ENCODE measurements around the gene NAA30. TPM values are rescaled to one million over a fixed set of nuclear protein-coding genes. Genes with fewer than 3 reads are reported as not detected.

Gene NAA30
- total and polyA plus RNA-seq, 8 donors, result 3.1 to 31.6 (median 16.3) TPM

DNA sequence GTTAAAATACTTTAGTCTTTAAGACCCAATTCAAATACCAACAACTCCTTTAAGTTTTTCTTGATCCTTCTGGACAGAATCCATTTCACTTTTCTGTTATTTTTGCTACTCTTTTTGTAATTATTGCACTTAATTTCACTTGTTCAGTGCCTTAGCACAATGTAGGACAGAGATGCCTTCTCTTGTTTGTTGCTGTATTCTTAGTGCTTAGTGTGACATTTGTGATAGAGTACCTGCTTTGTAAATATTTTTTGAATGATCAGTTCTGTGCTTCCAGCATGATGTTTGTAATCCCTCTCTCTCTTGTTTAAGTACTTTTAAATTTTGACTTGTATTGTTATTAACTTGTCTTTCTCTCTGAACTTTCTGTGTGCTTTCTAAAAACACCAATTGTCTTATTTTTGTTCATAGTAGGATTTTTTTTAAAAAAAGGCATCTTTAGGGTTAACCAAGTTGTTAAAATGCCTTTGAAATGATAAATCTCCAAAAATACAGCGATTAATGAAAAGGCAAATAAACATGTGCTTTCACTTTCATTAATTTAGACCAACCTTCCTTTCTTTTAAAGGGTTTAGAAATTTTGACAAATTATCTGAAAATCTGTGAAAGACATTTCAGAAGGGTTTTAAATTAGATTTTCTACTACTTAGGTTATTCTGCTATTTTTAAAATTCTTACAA lies 11.9 kb downstream of the NAA30 start:
- H3K27me3 ChIP-seq, result no peaks in the 10 kb centered on the region

DNA sequence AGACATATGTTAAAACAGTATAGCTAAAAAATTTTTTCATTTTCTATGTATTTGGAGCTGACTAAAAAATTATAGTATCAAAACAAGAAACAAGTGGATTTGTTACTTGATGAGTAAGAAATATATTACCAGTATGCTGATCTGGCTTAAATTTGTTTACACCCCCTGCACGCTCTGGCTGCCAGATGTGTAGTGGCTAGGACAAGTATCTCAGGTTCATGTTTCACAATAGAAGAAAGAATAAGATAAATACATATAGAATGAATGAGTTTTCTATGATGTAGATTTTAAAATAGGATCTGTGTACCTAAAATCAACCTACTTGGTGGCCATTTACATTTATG lies 13.1 kb downstream of the NAA30 start:
- Histone ChIP-seq H3K27ac (no peak overlapping the region), H3K4me3 (no peak overlapping the region), H3K27me3 (no peaks in the 10 kb centered on the region), H3K36me3 (peaks cover 8 to 53% (median 41%) of the 10 kb centered on the region in 4 donors), H3K4me1 (peaks cover 0 to 27% (median 14%) of the 10 kb centered on the region in 4 donors), H3K9me3 (no peaks in the 10 kb centered on the region)
- WGBS, 5 donors, result 89 to 98% (median 97%) methylated on average over 1 of the region's 1 CpG
- DNase-seq, result no peak
- TF ChIP-seq POLR2A (IDR thresholded peaks at IDR 0.05) (no peak), POLR2AphosphoS5 (IDR thresholded peaks at IDR 0.05) (no peak)
- TF ChIP-seq, protein P1, sequence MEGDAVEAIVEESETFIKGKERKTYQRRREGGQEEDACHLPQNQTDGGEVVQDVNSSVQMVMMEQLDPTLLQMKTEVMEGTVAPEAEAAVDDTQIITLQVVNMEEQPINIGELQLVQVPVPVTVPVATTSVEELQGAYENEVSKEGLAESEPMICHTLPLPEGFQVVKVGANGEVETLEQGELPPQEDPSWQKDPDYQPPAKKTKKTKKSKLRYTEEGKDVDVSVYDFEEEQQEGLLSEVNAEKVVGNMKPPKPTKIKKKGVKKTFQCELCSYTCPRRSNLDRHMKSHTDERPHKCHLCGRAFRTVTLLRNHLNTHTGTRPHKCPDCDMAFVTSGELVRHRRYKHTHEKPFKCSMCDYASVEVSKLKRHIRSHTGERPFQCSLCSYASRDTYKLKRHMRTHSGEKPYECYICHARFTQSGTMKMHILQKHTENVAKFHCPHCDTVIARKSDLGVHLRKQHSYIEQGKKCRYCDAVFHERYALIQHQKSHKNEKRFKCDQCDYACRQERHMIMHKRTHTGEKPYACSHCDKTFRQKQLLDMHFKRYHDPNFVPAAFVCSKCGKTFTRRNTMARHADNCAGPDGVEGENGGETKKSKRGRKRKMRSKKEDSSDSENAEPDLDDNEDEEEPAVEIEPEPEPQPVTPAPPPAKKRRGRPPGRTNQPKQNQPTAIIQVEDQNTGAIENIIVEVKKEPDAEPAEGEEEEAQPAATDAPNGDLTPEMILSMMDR (IDR thresholded peaks at IDR 0.05), result no peak
- intact Hi-C loops (cut with DNase I; ENCODE audit: low total_unique reads), result no loop called here

More for the DNA sequence above, 11.9 kb downstream of the NAA30 start:
- 14 to 30% (median 23%) methylated on average over 1 of the region's 1 CpG for WGBS, 5 donors
- TF ChIP-seq EP300 (IDR thresholded peaks at IDR 0.05) (no peak), POLR2A (IDR thresholded peaks at IDR 0.05) (no peak), POLR2AphosphoS5 (IDR thresholded peaks at IDR 0.05) (no peak)
- TF ChIP-seq, protein P1 (IDR thresholded peaks at IDR 0.05), result no peak
- peaks cover 9 to 56% (median 45%) of the 10 kb centered on the region in 4 donors for H3K36me3 ChIP-seq
- H3K4me3 ChIP-seq, result no peak overlapping the region
- intact Hi-C loops (cut with DNase I; ENCODE audit: low total_unique reads), result no loop called here
- no peak for DNase-seq
- peaks cover 0 to 22% (median 14%) of the 10 kb centered on the region in 4 donors for H3K4me1 ChIP-seq
- H3K27ac ChIP-seq, result no peak overlapping the region
- no peaks in the 10 kb centered on the region for H3K9me3 ChIP-seq

- Histone ChIP-seq H3K27ac (no peak overlapping the region), H3K4me3 (no peak overlapping the region), H3K9me3 (no peaks in the 10 kb centered on the region), H3K36me3 (peaks cover 8 to 47% (median 37%) of the 10 kb centered on the region in 4 donors), H3K27me3 (no peaks in the 10 kb centered on the region), H3K4me1 (peaks cover 0 to 28% (median 14%) of the 10 kb centered on the region in 4 donors)
- intact Hi-C loops (cut with DNase I; ENCODE audit: low total_unique reads), result no loop called here
- no peak for DNase-seq
- TF ChIP-seq, protein P1 (IDR thresholded peaks at IDR 0.05), result no peak
- TF ChIP-seq POLR2AphosphoS5 (IDR thresholded peaks at IDR 0.05) (no peak), POLR2A (IDR thresholded peaks at IDR 0.05) (no peak), EP300 (IDR thresholded peaks at IDR 0.05) (no peak)
- WGBS, 5 donors, result 76 to 92% (median 86%) methylated on average over 2 of the region's 2 CpGs
Measured at GRCh38 chr14:57405562-57405961, 15.2 kb downstream of the NAA30 start.

- 93 to 98% (median 95%) methylated on average over 2 of the region's 2 CpGs for WGBS, 5 donors
- no peak for DNase-seq
- TF ChIP-seq POLR2A (IDR thresholded peaks at IDR 0.05) (no peak), EP300 (IDR thresholded peaks at IDR 0.05) (no peak), POLR2AphosphoS5 (IDR thresholded peaks at IDR 0.05) (no peak)
- TF ChIP-seq, protein P1 (IDR thresholded peaks at IDR 0.05), result no peak
Measured at GRCh38 chr14:57408037-57408436, 17.7 kb downstream of the NAA30 start.

More at GRCh38 chr14:57408037-57408436, 17.7 kb downstream of the NAA30 start:
- intact Hi-C loops (cut with DNase I; ENCODE audit: low total_unique reads), result no loop called here
- Histone ChIP-seq H3K4me1 (peaks cover 0 to 6% (median under 1%) of the 10 kb centered on the region in 4 donors), H3K4me3 (no peak overlapping the region), H3K36me3 (peaks cover 5 to 49% (median 40%) of the 10 kb centered on the region in 4 donors), H3K9me3 (no peaks in the 10 kb centered on the region), H3K27me3 (no peaks in the 10 kb centered on the region), H3K27ac (no peak overlapping the region)
